HepG2 (cell line): ENCODE results near the gene PARP3. TPM values are rescaled to one million over a fixed set of nuclear protein-coding genes. Genes with fewer than 3 reads are reported as not detected.

ENCODE experiments used
- FOSL1 ChIP-seq: sonication (generic); formaldehyde crosslinking; IDR thresholded peaks from 2 replicates; pipeline ENCODE4 v1.9.0; 2021; ENCODE audit warnings: missing genetic modification reagents, borderline replicate concordance
- MBNL3 ChIP-seq: fragments of 250-450 bp; sonication (Bioruptor Pico); conservative IDR thresholded peaks from 2 replicates; pipeline ENCODE4 v1.8.0; 2022; ENCODE audit warnings: mild to moderate bottlenecking, inconsistent platforms
- YY1 ChIP-seq: IDR thresholded peaks from 2 replicates; pipeline ENCODE4 v1.6.1; 2011; ENCODE audit warnings: low read length, low read depth, moderate library complexity, mild to moderate bottlenecking; ENCODE audit not compliant: insufficient read depth, insufficient replicate concordance
- ZEB1 ChIP-seq: IDR thresholded peaks from 2 replicates; pipeline ENCODE4 v1.6.1; 2012; ENCODE audit warnings: mild to moderate bottlenecking, low read depth, inconsistent platforms; ENCODE audit not compliant: insufficient replicate concordance
- ZNF550 ChIP-seq: sonication (generic); formaldehyde crosslinking; IDR thresholded peaks from 2 replicates; pipeline ENCODE4 v1.4.0; 2020; ENCODE audit warnings: mild to moderate bottlenecking, missing genetic modification reagents, borderline replicate concordance
- ZNF572 ChIP-seq: sonication (generic); formaldehyde crosslinking; IDR thresholded peaks from 2 replicates; pipeline ENCODE4 v1.5.1; 2020; ENCODE audit warnings: mild to moderate bottlenecking, missing genetic modification reagents
- ZNF598 ChIP-seq: sonication (generic); formaldehyde crosslinking; IDR thresholded peaks from 2 replicates; pipeline ENCODE4 v1.5.1; 2020; ENCODE audit warnings: mild to moderate bottlenecking, missing genetic modification reagents, borderline replicate concordance
- polyA plus RNA-seq, 8 experiments: library from polyadenylated mRNA; depleted of rRNA in 3 of 8; stranded (reverse) in 7 of 8; unstranded in 1 of 8; fragments of >200 nt; fragmentation: Illumina TruSeq in 4 of 8; extraction: Trizol in 4 of 8; gene quantifications; 2 replicates each; pipeline versions ENCODE4 v1.2.1 to v1.2.3, GENCODE V29; 2011 to 2016; ENCODE audit warnings: low read depth in 4 of 8, missing spikeins in 1 of 8, mixed read lengths in 1 of 8; ENCODE audit not compliant: insufficient read depth in 1 of 8
- total RNA-seq, 5 experiments: library from RNA; depleted of rRNA; stranded (reverse); fragments of >200 nt; fragmentation: Illumina TruSeq; extraction: Trizol; gene quantifications; 2 replicates each; pipeline ENCODE4 v1.2.3, GENCODE V29; 2016; ENCODE audit warnings: low read depth in 1 of 5
- TF ChIP-seq, protein P1 (sequence below): sonication (generic); formaldehyde crosslinking; IDR thresholded peaks from 2 replicates; pipeline ENCODE4 v1.4.0; 2020; ENCODE audit warnings: missing genetic modification reagents
- TF ChIP-seq, protein P2 (sequence below): sonication (generic); formaldehyde crosslinking; IDR thresholded peaks from 2 replicates; pipeline ENCODE4 v1.5.1; 2020; ENCODE audit warnings: mild to moderate bottlenecking, moderate library complexity, missing genetic modification reagents
- TF ChIP-seq, protein P3 (sequence below): sonication (generic); formaldehyde crosslinking; IDR thresholded peaks from 2 replicates; pipeline ENCODE4 v1.4.0; 2020; ENCODE audit warnings: missing genetic modification reagents, mild to moderate bottlenecking, borderline replicate concordance

The PARP3 gene
- total and polyA plus RNA-seq, 2 of the 13 experiments (the other 11 are each of a cell fraction or from before 2014, with no cell fraction given) = 11.2 to 21.5 TPM

DNA sequence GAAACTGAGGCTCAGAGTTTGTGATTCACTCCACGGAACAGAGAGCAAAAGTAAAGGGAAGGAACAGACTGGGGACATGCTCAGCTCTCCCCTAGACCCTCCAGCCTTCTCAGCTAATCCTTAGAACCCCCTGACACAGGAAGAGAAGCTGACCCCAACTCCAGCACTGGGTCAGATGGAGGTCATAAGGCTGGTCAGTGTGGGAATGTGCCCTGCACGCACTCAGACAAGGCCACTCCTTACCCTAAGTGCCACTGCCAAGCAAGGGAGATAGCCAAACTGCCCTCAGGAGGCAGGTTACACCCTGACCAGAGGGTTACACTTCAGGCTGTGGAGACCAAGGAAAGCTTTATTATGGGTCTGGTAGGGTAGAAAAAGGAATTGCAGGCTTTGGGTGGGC lies 52.4 kb downstream of the PARP3 start (continued):
- TF ChIP-seq YY1 (no peak), ZNF598 (CRISPR knock-in tag) (no peak), MBNL3 (CRISPR knock-in tag) (no peak), FOSL1 (CRISPR knock-in tag) (no peak), ZNF550 (CRISPR knock-in tag) (no peak), ZNF572 (CRISPR knock-in tag) (no peak), ZEB1 (no peak)
- TF ChIP-seq, protein P1, sequence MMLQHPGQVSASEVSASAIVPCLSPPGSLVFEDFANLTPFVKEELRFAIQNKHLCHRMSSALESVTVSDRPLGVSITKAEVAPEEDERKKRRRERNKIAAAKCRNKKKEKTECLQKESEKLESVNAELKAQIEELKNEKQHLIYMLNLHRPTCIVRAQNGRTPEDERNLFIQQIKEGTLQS (CRISPR knock-in tag) = no peak
- TF ChIP-seq, protein P2, sequence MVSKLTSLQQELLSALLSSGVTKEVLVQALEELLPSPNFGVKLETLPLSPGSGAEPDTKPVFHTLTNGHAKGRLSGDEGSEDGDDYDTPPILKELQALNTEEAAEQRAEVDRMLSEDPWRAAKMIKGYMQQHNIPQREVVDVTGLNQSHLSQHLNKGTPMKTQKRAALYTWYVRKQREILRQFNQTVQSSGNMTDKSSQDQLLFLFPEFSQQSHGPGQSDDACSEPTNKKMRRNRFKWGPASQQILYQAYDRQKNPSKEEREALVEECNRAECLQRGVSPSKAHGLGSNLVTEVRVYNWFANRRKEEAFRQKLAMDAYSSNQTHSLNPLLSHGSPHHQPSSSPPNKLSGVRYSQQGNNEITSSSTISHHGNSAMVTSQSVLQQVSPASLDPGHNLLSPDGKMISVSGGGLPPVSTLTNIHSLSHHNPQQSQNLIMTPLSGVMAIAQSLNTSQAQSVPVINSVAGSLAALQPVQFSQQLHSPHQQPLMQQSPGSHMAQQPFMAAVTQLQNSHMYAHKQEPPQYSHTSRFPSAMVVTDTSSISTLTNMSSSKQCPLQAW (CRISPR knock-in tag) = peak; percentile 17; the same call in 1 of the 2 replicates
- TF ChIP-seq, protein P3, sequence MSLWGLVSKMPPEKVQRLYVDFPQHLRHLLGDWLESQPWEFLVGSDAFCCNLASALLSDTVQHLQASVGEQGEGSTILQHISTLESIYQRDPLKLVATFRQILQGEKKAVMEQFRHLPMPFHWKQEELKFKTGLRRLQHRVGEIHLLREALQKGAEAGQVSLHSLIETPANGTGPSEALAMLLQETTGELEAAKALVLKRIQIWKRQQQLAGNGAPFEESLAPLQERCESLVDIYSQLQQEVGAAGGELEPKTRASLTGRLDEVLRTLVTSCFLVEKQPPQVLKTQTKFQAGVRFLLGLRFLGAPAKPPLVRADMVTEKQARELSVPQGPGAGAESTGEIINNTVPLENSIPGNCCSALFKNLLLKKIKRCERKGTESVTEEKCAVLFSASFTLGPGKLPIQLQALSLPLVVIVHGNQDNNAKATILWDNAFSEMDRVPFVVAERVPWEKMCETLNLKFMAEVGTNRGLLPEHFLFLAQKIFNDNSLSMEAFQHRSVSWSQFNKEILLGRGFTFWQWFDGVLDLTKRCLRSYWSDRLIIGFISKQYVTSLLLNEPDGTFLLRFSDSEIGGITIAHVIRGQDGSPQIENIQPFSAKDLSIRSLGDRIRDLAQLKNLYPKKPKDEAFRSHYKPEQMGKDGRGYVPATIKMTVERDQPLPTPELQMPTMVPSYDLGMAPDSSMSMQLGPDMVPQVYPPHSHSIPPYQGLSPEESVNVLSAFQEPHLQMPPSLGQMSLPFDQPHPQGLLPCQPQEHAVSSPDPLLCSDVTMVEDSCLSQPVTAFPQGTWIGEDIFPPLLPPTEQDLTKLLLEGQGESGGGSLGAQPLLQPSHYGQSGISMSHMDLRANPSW (CRISPR knock-in tag) = 0 out of 2 replicates have a peak, but pooled peaks have one; percentile 6
- TF ChIP-seq, all 625 proteins: peak for 5
